HG03457 (cell line): ENCODE measurements around the gene SYNPR.
"Not testable (repeated sequence)": the region's sequence is repeated elsewhere in the genome, so short reads cannot be mapped to it uniquely, and the experiment has no call there.

Experiments
- ATAC-seq: cut with Tn5 transposase; IDR thresholded peaks from one replicate; pipeline ENCODE4 v1.9.1; 2021; ENCODE audit warnings: moderate number of reproducible peaks; ENCODE audit not compliant: unreplicated experiment

Gene SYNPR

DNA sequence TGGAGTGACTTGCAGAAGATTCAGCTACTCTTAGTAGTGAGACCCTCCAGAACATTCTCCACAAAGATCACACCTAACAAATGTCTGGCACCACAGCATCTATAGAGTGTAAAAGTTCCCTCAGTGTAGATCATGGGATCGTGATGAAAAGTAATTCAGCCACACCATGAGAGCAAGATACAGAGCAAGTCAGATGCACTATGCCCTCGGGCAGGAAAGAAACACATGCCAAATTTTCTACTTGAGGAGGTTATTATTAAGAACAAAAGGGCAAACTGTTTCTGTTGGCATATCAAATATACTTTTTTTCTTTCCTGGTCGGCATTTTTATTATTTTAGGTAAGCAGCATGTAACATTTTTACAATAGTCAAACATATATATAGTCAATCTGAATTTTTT, 329.6 kb downstream of the SYNPR start:
- no peak for ATAC-seq

DNA sequence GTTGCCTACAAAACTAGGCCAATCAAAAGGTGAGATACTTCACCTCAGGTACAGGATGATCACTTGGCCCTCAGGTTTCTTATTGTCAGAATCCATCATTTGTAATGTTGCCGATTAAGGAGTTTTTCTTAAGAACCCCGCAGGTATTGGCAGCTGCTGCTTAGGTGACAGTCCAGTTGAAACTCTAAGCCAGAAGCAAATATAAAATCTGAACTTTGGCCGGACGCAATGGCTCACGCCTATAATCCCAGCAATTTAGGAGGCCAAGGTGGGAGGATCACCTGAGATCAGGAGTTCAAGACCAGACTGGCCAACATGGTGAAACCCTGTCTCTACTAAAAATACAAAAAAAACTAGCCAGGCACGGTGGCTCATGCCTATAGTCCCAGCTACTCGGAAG, 331.3 kb downstream of the SYNPR start:
- no peak for ATAC-seq

DNA sequence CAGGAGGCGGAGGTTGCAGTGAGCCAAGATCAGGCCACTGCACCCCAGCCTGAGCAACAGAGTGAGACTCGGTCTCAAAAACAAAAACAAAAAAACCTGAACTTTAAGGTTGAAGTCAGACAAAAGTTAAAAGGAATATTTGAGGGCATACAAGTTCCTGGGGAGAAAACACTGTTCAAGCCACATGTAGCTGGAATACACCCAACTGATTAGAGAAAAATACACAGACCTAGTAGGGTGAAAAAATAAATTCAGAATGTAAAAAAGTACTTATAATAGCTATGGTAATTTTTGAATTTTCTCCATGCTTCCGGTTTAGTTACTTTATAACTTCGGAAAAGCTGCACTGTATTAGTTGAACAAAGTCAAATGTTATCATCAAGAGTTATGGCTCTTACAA, 331.7 kb downstream of the SYNPR start:
- ATAC-seq, result no peak

DNA sequence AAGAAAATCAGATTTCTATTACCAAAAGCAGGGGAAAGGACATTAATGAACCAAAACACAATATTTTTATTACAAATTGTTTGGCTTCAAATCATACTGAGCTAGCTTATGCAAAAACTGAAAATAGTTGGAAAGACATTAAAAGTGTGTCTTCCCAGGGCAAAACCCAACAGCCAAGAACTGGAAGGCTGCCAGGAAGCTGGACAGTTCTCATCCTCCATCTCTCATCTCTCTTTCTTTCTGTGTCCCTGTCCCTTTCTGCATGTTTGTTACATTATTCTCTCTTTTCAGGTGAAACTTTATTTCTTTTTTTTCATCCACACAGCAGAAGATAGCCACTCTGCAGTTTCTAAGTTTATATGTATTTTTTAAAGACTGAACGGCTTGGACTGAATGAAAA, 333.3 kb downstream of the SYNPR start:
- ATAC-seq, result no peak

DNA sequence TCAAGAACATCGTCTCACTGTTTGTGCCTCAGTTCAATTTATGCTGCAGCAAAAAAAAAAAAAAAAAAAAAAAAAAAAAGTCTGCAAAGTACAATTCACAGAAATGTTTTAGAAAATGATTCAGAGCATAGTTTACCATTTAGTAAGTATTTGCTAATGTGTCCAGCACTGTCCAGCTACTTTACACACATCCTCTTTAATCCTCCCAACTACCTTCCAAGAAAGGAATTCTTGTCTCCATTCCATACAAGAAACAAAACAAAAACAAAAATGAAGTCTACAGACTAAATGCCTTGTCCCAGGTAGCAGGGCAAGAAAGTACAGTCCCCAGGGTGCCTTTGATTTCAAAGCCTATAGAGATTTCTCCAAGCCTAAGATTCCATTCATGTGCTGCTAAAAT, 335.5 kb downstream of the SYNPR start:
- no peak for ATAC-seq

DNA sequence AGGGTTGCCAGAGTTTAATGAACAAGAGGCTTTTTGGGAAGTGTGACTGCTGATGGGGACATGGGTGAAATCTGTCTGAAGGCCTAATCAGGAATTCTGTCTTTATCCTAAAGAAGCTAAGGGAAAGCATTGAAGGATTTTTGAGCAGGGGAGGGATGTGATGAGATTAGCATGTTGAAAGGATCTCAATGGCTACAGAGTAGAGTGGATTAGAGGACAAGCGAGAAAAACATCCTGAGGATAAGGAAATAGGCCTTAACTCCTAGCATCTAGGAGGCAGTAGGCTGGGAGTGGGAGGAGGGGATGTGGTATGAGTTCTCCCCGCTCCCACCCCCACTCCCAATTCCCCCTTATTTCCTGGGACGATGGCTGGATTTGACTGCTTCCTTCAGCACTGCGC, 339.3 kb downstream of the SYNPR start:
- no peak for ATAC-seq

DNA sequence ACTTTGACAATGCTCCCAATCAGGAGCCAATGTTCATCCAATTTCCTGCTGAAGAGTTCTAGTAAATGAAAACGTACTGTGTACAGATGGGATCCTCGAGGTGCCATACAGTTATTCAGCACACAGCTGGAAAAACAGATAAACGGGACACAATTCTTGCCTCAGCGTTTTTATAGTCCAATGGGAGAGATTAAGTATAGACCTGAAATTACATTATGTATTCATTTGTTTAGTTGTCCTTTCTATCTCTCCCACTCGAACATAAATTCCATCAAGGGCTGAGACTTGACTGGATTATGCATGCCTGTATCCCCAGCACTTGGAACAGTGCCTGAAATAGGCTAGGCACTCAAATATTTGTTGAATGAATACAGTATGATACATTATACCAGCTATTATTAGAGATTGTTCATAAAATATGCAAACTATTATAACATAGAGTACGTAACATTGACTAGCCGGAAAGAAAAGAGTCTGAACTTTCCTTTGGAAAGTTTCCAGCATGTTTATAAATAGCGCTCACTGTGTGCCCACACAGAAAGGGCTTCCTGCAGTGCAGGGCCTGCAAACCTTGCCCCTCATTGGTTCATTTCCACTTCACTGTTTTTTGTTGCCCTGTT, 346.9 kb downstream of the SYNPR start:
- no peak for ATAC-seq

DNA sequence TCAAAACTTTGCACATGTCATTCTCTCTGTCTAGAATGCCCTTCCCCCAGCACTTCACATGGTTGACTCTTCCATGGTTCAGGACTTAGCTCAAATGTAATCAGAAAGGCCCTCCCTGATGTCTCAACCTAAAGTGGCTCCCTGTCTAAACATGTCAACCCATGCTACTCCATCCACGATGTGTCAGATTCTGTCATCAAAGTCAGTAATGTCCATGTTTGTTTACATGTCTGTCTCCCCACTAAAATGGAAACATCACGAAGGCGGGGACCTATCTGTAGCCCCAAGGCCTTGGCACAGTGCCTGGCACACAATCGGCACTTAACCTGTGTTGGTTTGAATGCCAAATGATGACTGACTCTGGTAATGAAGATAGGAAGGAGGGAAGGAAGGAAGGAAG, 353.6 kb downstream of the SYNPR start:
- ATAC-seq, result no peak

DNA sequence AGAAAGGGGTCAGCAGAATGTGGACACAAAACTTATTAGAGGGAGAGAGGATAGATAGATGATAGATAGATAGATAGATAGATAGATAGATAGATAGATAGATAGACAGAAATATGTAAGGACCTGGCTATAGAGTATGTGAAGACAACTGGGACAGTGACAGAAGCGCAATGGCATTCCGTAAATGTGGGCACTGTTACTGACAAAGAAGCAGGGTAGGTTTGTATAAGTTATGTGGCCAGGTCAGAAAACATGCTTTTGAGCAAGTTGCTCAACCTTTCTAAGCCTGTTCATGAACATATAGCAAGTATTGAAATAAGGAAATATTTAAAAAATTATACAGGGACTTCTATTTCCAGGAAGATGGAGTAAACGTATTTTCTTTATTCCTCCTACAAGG, 357.1 kb downstream of the SYNPR start:
- ATAC-seq, result no peak

DNA sequence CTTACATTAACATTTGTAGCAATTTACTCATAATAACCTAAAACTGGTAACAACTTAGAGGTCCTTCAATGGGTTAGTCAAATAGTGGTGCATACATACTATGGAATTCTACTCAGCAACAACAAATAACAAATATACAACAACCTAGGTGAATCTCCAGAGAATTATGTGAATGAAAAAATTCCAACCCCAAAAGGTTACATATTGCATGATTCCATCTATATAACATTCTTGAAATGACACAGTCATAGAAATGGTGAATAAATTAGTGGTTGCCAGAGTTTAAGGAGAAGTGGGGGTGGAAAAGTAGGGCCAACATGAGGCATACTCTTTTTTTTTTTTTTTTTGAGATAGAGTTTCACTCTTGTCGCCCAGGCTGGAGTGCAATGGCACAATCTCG, 361.7 kb downstream of the SYNPR start:
- ATAC-seq, result no peak

DNA sequence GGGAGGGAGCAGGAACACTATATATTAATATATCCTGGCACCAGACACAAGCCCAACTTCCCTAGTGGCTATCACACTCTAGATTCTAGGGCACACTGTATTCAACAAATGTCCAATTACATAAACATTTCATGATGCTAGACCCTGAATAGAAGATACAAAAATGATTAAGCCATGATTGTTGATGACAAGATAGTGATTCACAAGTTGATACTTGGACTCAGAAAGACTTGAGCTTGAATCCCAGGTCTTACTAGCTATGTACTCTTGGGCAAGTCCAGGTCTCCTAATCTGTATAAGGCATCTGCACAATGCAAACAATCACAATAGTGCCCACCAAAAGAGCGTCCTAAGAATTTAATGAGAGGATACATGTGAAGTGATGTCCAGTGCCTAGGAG, 364.4 kb downstream of the SYNPR start:
- ATAC-seq, result no peak

DNA sequence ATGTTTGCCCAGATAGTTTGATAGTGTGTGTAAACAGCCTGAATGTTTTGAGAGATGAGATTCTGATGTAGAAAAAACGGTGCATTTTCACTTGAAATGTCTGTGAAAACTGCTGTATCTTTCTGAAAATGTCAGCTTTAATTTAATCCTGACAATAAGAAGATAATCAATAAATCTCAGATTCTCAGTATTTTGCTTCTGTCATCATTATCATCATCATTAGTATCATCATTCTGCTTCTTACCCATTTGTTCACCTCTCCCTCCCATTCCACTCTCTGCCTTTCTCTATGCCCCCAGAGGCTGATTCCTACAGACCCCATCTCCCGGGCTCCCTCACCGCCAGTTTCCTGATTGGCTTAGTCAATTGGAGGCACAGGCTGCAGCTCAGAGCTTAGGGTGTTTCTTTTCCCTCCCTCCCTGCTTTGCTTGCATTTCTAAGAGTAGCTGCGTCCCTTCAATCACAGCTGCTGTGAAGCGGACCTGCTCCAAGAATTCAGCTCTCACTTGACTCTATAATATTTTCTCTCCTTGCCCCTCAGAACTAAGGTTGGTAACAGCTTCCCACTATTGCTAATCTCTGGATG, 366.2 kb downstream of the SYNPR start:
- no peak for ATAC-seq

DNA sequence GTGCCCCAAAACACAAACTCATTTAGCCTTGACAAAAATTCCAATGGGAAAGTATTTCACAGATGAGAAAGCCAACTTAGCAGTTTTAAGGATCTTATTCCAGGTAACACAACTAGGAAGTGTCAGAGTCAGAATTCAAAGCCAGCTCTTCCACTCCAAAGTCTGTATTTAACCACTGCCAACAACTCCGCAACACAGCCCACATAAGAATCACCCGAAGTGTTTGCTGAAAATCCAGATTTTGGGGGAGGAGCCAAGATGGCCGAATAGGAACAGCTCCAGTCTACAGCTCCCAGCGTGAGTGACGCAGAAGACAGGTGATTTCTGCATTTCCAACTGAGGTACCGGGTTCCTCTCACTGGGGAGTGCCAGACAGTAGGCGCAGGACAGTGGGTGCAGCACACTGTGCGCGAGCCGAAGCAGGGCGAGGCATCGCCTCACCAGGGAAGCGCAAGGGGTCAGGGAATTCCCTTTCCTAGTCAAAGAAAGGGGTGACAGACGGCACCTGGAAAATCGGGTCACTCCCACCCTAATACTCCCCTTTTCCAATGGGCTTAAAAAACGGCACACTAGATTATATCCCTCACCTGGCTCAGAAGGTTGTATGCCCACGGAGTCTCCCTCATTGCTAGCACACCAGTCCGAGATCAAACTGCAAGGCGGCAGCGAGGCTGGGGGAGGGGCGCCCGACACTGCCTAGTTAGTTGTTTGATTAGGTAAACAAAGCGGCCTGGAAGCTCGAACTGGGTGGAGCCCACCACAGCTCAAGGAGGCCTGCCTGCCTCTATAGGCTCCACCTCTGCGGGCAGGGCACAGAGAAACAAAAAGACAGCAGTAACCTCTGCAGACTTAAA, 367.0 kb downstream of the SYNPR start:
- not testable (repeated sequence) for ATAC-seq

DNA sequence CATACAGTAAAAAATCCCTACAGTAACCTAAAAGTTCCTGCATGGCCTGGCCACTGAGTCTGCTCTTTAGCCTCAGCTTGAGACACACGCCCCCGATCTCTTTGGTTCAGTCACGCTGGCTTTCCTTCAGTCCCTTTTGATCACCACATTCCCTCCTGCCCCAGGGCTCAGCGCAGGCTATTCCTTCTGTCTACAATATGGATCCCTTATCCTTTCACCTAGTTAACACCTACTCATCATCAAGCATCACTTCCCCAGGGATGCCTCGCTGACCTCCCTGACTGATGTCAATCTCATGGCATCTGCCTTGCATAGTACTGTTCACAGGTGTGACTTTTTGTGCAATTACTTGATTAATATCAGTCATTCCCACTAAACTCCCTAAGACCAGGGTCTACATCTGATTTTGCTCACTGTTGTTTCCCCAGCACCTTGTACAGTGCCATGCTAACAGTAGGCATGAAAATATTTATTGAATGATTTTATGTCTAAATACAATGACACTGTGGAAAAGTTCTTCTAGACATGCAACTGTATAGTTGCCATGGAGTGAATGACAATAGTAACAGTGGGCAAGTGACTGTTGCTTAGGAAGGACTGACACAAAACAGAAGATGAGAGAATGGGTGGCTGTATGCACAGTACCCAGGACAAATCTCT, 374.1 kb downstream of the SYNPR start, which contains the start of gene SNTN:
SNTN (plus strand) TSS at position 610 of the 660 bp plus-strand sequence; CDS start at position 623, 13 bp downstream.
- no peak for ATAC-seq

DNA sequence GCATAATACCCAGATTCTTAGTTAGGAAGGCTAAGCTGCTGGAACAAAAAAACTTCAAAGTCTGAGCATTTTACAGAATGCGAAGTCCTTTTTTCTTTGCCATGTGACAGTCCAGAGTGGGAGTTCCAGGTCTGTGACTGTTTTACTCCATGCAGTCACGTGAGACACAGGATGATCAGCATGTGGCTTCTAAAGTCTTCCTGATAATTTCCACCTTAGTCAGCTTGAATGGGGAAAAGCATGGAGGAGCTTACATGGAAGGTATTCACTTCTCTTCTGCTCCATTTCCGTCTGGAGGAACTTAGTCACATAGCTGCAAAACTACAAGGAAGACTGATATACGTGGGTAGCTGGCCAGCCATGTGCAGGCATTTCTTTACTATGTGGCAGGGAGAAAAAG, 376.1 kb downstream of the SYNPR start:
- ATAC-seq, result no peak

DNA sequence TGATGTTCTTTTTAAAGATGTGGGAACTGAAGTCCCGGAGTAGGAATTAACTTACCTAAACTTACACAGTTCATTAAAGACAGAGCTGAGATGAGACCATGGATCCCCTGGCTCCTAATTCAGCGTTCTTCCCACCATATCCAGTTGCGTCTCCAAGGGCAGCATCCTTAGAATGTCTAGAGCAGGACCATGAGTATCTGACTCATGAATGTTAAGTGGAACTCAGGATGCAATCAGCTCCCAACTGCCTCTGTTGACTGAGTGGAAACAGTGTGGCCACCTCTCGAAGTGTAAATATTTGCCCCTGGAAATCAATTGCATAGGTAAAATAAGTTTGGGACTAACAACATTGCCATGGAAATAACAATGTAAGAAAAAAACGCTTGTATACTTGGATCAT, 376.8 kb downstream of the SYNPR start:
- no peak for ATAC-seq

DNA sequence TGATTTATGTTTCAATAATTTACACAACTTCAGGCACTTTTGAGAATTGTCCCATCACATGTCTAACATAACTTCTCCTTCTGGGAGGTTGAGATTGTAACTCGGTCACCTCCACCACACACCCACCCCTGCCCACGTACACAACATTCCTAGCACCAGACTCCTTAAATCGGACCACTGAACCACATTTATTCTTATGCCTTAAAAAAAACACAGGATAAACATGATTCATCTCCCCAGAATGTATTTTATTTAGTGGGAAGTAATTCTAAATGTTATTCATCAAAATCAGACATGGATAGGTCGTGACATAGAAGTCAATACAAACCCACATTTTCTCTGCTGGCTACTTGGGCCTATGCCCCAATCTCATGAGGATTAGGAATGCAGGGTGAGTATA, 377.4 kb downstream of the SYNPR start:
- ATAC-seq, result no peak

DNA sequence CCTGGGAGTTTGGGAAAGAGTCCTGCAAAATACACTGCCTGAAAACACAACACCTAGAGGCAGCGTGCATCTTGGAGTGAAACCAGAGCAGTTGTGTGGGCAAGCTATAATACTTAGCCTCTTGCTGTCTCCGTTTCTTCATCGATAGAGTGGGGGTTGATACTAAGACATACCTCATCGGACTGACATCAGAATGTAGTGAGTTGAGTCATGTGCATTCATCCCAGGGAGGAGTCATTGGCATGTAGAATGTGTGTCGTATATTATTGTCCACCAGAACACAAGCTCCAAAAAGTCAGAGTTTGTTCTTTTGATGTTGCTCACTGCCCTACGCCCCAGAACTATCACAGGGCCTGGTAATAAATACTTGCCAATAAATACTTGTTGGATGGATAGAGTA, 378.7 kb downstream of the SYNPR start:
- ATAC-seq, result no peak

DNA sequence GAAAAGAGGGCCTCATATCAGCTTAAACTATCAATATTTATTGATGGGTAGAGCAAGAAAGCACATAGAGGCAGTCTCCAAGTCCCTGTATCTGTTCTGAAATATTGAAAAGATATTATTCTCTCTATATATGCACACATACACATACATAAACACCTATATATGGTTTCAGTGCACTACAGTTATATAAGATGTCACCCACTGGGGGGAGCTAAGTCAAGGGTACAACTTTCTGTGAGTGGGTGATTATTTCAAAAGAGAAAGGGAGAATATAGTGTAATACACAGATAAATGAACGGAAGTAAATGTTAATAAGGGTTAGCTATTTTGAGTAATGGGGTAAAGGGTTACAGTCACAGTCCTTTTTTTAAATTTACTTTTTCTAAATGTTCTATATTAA, 383.1 kb downstream of the SYNPR start:
- ATAC-seq, result no peak

DNA sequence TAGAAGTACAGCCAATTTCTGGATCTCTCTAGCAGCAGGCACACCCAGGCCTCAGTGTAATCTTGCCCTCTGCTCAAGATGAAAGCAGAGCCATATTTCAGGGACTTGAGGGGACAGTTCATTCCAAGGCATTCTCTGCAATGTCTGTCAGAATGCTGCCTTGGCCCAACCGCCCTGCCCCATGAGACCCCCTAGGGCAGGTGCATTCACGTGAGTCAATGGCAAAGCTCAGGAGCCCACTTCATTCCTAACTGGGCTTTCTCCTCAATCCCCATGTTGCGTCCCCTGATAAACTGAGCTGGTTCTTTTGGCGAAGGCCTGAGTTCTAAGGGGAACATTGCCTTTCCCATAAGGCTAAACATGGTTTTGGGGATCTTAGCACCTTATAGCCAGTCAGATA, 383.9 kb downstream of the SYNPR start:
- no peak for ATAC-seq

DNA sequence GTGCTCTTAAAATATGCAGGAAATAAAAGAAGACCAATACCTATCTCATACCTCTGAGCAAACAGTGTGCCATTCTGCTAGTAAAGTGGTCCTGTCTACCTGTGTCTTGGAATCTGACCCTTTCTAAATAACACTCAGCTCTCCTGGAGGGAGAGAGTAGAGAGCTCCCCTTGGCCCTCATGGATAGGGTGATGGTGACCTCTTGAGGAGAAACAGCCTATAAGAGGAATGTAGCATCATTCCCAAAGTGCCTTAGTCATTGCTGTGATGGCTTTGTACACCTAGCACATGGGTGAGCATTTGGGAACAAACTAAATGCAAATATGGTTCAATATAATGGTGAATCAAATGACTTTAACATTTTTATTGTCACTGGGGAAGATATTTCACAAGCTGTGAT, 384.4 kb downstream of the SYNPR start:
- no peak for ATAC-seq
